ENCODE data around the gene PALMD.

Gene PALMD

DNA sequence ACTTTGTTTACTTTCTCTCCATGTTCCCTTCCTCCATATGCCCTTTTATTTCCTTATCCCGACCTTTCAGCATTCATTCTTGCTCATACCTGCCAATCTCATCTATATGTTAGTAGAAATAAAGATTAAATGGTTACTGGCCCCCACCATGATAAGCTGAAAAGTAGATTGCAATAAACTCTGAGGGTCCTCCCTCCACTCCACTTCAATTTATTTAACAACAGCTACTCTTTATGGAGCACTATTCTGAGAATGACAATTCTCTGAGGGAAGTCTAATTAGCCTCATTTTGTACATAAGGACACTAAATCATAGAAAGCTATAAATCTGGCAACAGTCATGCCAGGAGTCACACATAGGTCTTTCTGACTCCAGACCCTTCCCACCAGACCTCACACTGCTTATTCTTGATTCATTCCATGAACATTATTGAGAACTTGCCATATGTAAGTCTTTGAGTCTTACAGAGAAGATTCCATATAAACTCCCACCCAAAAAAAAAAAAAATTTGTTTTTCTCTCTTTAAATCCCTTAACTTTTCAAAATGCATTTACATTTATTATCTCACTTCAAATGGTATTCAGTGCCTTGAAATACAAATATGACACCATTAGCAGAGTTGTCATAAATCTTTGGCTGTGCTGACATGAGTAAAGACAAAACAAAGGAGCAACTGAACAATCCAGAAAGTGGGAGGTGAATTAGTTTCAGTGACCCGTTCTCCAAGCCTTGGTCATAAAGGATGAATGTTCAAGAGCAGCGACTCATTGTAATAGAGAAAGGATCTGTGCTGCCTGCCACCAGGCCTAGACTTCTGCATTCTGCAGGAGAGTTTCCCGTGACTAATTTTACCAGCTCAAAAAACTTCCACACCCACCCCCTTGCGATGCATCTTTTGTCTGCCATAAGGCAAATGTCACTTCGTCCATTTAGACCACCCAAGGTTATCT lies 28.5 kb downstream of the PALMD start:
- DNase-seq (ENCODE audit: extremely low spot score) = no peak
- TF ChIP-seq, protein P1, sequence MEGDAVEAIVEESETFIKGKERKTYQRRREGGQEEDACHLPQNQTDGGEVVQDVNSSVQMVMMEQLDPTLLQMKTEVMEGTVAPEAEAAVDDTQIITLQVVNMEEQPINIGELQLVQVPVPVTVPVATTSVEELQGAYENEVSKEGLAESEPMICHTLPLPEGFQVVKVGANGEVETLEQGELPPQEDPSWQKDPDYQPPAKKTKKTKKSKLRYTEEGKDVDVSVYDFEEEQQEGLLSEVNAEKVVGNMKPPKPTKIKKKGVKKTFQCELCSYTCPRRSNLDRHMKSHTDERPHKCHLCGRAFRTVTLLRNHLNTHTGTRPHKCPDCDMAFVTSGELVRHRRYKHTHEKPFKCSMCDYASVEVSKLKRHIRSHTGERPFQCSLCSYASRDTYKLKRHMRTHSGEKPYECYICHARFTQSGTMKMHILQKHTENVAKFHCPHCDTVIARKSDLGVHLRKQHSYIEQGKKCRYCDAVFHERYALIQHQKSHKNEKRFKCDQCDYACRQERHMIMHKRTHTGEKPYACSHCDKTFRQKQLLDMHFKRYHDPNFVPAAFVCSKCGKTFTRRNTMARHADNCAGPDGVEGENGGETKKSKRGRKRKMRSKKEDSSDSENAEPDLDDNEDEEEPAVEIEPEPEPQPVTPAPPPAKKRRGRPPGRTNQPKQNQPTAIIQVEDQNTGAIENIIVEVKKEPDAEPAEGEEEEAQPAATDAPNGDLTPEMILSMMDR (IDR thresholded peaks at IDR 0.05; ENCODE audit: control extremely low read depth, extremely low read depth, low read depth, missing control alignments) = no peak
- CTCF ChIA-PET = interaction anchor here (5.2 kb wide), 1 partner anchor 11 kb away, joined by 30 read pairs; no protein-coding TSS in a partner anchor
- POLR2A ChIA-PET = no interaction called here

DNA sequence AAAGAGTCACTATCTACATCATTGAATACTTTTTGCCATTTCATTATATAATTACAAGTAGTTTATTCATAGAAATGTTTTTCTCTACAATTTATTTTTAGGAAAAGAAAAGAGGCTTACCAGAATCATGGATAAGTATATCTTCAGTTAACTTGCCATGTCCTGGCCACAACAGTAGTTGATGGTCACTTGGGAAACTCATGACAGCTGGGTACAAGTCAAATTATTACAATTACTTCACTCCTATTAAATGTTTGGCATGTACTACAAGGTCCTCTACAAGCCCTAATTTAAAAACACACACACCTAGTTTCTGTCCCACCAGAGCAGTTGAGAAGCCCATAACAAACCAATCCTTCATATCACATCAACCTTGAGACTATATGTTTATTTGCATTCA lies 29.4 kb downstream of the PALMD start:
- TF ChIP-seq, protein P1 (IDR thresholded peaks at IDR 0.05; ENCODE audit: control extremely low read depth, extremely low read depth, low read depth, missing control alignments) = no peak
- ChIA-PET CTCF (interaction anchor here (5.2 kb wide), 1 partner anchor 10 kb away, joined by 30 read pairs; no protein-coding TSS in a partner anchor), POLR2A (no interaction called here)
- DNase-seq (ENCODE audit: extremely low spot score) = no peak

DNA sequence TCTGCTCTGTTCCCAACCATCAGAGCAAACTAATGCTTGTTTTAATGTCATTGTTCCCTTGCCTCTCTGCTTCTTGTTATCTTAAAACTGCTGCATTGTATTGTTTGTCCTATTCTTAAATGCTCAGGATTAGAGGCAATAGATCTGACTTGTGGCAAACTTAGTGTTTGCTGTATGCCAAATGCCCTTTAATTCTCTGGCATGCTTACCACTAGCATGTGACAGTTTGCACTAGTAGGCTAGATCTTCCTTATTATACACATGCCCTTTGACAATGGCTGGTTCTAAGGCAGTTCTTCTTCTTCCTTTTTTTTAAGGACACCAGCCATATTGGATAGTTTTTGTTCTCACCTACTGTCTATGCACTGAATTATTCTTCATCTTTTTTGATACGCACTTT lies 30.1 kb downstream of the PALMD start:
- no peak for DNase-seq (ENCODE audit: extremely low spot score)
- ChIA-PET CTCF (interaction anchor here (5.2 kb wide), 1 partner anchor 9 kb away, joined by 30 read pairs; no protein-coding TSS in a partner anchor), POLR2A (no interaction called here)
- TF ChIP-seq, protein P1 (IDR thresholded peaks at IDR 0.05; ENCODE audit: control extremely low read depth, extremely low read depth, low read depth, missing control alignments) = no peak

DNA sequence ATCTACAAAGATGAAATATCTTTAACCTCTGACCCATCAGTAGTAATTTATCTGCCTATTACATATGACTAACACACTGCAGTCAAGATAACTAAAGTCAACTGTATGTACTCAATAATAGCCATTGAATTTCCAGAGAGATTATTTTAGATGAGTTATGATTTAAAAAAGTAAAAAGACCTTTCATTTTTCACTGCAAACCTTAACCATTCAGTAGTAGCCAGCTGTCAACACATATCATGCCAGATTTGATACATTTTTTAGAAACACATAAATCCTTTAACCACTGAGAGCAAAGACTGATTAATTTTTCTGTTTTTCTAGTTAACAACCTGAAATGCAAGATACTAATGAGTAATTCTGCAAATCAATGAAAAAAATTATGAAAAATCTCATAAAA lies 31.0 kb downstream of the PALMD start:
- CTCF ChIA-PET = interaction anchor here (5.2 kb wide), 1 partner anchor 8 kb away, joined by 30 read pairs; no protein-coding TSS in a partner anchor
- TF ChIP-seq, protein P1 (IDR thresholded peaks at IDR 0.05; ENCODE audit: control extremely low read depth, extremely low read depth, low read depth, missing control alignments) = no peak
- POLR2A ChIA-PET = no interaction called here
- DNase-seq (ENCODE audit: extremely low spot score) = no peak

DNA sequence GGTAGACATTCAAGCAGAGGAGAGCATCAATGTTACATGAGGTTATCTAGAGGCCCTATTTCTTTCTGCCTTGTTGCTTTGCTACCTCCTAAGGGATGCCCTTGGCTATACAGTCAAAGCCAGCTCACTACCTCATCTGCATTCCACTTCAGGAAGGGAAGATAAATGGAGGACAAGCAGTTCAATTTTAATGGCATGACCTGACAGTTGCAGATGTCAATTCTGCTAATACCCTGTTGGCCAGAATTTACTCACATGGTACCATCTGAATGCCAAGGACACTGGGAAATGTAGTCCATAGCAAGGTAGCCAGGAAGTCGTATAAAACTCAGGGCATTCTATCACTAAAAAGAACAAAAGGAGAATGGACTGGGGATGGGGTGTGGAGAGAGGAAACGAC lies 31.5 kb downstream of the PALMD start:
- CTCF ChIA-PET = no interaction called here
- DNase-seq (ENCODE audit: extremely low spot score) = no peak
- TF ChIP-seq, protein P1 (IDR thresholded peaks at IDR 0.05; ENCODE audit: control extremely low read depth, extremely low read depth, low read depth, missing control alignments) = no peak
- POLR2A ChIA-PET = no interaction called here

DNA sequence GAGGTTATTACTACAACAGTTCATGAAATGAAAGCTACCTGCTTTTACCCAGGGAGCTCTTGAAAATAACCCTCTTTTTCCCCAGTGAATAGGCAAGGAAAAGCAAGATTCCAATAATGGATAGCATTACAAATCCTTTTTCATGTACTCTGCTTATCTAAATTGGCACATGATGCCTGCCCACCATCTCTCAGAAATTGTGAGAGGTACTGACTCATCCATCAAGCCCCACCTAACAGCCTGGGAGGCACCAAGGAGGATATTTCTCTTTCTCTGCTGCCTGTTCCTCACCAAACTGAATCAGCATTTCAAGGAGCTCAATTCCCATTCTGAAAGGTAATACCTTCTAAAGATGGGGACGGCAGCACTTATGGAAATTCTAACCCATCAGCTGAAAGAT lies 34.4 kb downstream of the PALMD start:
- TF ChIP-seq, protein P1 (IDR thresholded peaks at IDR 0.05; ENCODE audit: control extremely low read depth, extremely low read depth, low read depth, missing control alignments) = no peak
- DNase-seq (ENCODE audit: extremely low spot score) = no peak
- POLR2A ChIA-PET = no interaction called here
- CTCF ChIA-PET = interaction anchor here (1.0 to 3.1 kb wide), 5 partner anchors 10 to 31 kb away, joined by 3 to 9 read pairs (median 3); no protein-coding TSS in a partner anchor
